Spleen (tissue), 11 donors: Measurements from ENCODE around the gene IVNS1ABP. TPM values are rescaled to one million over a fixed set of nuclear protein-coding genes. Genes with fewer than 3 reads are reported as not detected.

Experiments
- DNase-seq: peaks from one replicate; pipeline ENCODE4 v3.0.0-alpha.2; 2020
- H3K27ac ChIP-seq, 8 donors: fragments of 200-600 bp; sonication (generic) in 7 of 8; 1 replicate in 4 of 8; 2 replicates in 4 of 8; pipeline versions ENCODE4 v1.5.0 to v1.8.0; 2016 to 2021; ENCODE audit warnings: inconsistent platforms in 4 of 8, mild to moderate bottlenecking in 4 of 8, moderate library complexity in 1 of 8
- H3K27me3 ChIP-seq, 7 donors: fragments of 200-600 bp; sonication (generic) in 6 of 7; replicated peaks in 1 of 7; 1 replicate in 4 of 7; 2 replicates in 3 of 7; pipeline versions ENCODE4 v1.5.0 to v1.8.0; 2016 to 2021; ENCODE audit warnings: inconsistent platforms in 3 of 7, mild to moderate bottlenecking in 1 of 7
- H3K36me3 ChIP-seq, 6 donors: fragments of 200-600 bp; sonication (generic) in 5 of 6; 1 replicate in 4 of 6; 2 replicates in 2 of 6; pipeline versions ENCODE4 v1.5.0 to v1.8.0; 2016 to 2021; ENCODE audit warnings: inconsistent platforms in 2 of 6
- H3K4me1 ChIP-seq, 6 donors: fragments of 200-600 bp; sonication (generic) in 5 of 6; 1 replicate in 3 of 6; 2 replicates in 3 of 6; pipeline versions ENCODE4 v1.5.0 to v1.8.0; 2016 to 2021; ENCODE audit warnings: inconsistent platforms in 3 of 6
- H3K4me3 ChIP-seq, 8 donors: fragments of 200-600 bp; sonication (generic) in 7 of 8; 1 replicate in 4 of 8; 2 replicates in 4 of 8; pipeline versions ENCODE4 v1.5.0 to v1.8.0; 2016 to 2021; ENCODE audit warnings: inconsistent platforms in 4 of 8, mild to moderate bottlenecking in 4 of 8, moderate library complexity in 2 of 8
- H3K9me3 ChIP-seq, 8 donors: fragments of 200-600 bp; sonication (generic) in 7 of 8; 1 replicate in 4 of 8; 2 replicates in 4 of 8; pipeline versions ENCODE4 v1.5.0 to v1.8.0; 2016 to 2021; ENCODE audit warnings: inconsistent platforms in 4 of 8
- POLR2A ChIP-seq, 3 donors: fragments of 450-650 bp; IDR thresholded peaks; one replicate each; pipeline ENCODE4 v1.5.1; 2017; ENCODE audit warnings: antibody characterized with exemption in 3 of 3, mild to moderate bottlenecking in 1 of 3
- POLR2AphosphoS5 ChIP-seq, 3 donors: sonication (generic); formaldehyde crosslinking; IDR thresholded peaks; one replicate each; pipeline ENCODE4 v1.5.1; 2017; ENCODE audit warnings: antibody characterized with exemption in 3 of 3
- WGBS, 5 donors: extraction: QIAGEN DNeasy Blood & Tissue Kit in 3 of 5; methylation state at CpG; one replicate each; pipeline versions ENCODE4 v1.1.5 to v1.1.7; 2013 to 2018; 5-methylcytosine and 5-hydroxymethylcytosine counted together
- intact Hi-C: fragments of 100-400 bp; cut with DNase I; formaldehyde crosslinking; loops from one replicate; pipeline ENCODE4 v1.15.0; 2023; ENCODE audit warnings: low total_unique reads
- polyA plus RNA-seq, 3 donors: library from polyadenylated mRNA; stranded (reverse); fragments of 200-250 nt; gene quantifications; one replicate each; pipeline ENCODE4 v1.2.1, GENCODE V29; 2013
- total RNA-seq, 7 donors: library from RNA; depleted of rRNA in 3 of 7; stranded (reverse); fragments of >200 nt in 3 of 7; fragmentation: NEBNext Ultra II Directional in 4 of 7; extraction: Animal tissue kit (Norgen Biotek cat#: 25700) in 4 of 7; gene quantifications; one replicate each; pipeline versions ENCODE4 v1.1.0 to v1.2.1, GENCODE V29; 2016 to 2021
- TF ChIP-seq, protein P1 (sequence below), 11 experiments: fragments of 200-600 bp in 7 of 11; fragments of 450-650 bp in 4 of 11; sonication (generic) in 4 of 11; IDR thresholded peaks in 8 of 11; conservative IDR thresholded peaks in 3 of 11; 1 replicate in 7 of 11; 2 replicates in 4 of 11; pipeline versions ENCODE4 v1.4.0 to v1.8.0; 2016 to 2021; ENCODE audit warnings: antibody characterized with exemption in 11 of 11, inconsistent platforms in 4 of 11, mild to moderate bottlenecking in 1 of 11
- donor health status: healthy with polysubstance abuse.
- donor health status: DM: no; HTN: no; CAD: no; lungs with moderate emphysema.
- donor health status: DM: no; HTN: no; CAD: no.
- donor health status: Bipolar disorder and iron deficiency.
- donor health status: healthy.
- donor health status: DM: no; HTN: no; CAD: no.
- donor health status: DM: yes; HTN: yes; CAD: no.

The IVNS1ABP gene
- total and polyA plus RNA-seq, 10 donors = 29.5 to 148 (median 107) TPM

GRCh38 chr1:185315445-185316071 is 1.5 kb downstream of the IVNS1ABP start:
- intact Hi-C loops = loop anchor here (5.0 to 10.0 kb wide), 3 partner anchors 161 to 357 kb away; partner anchors contain the start of genes SWT1 and TRMT1L
- peak overlapping the region; percentile 95 to 100 (median 98) for H3K27ac ChIP-seq
- TF ChIP-seq, protein P1, sequence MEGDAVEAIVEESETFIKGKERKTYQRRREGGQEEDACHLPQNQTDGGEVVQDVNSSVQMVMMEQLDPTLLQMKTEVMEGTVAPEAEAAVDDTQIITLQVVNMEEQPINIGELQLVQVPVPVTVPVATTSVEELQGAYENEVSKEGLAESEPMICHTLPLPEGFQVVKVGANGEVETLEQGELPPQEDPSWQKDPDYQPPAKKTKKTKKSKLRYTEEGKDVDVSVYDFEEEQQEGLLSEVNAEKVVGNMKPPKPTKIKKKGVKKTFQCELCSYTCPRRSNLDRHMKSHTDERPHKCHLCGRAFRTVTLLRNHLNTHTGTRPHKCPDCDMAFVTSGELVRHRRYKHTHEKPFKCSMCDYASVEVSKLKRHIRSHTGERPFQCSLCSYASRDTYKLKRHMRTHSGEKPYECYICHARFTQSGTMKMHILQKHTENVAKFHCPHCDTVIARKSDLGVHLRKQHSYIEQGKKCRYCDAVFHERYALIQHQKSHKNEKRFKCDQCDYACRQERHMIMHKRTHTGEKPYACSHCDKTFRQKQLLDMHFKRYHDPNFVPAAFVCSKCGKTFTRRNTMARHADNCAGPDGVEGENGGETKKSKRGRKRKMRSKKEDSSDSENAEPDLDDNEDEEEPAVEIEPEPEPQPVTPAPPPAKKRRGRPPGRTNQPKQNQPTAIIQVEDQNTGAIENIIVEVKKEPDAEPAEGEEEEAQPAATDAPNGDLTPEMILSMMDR (IDR thresholded peaks at IDR 0.05 in 8 of 11, conservative IDR thresholded peaks at IDR 0.05 in 3 of 11) = no peak
- no peak for TF ChIP-seq POLR2AphosphoS5 (IDR thresholded peaks at IDR 0.05)
- no peak for TF ChIP-seq POLR2A (IDR thresholded peaks at IDR 0.05)

GRCh38 chr1:185314411-185314810 is 2.6 kb downstream of the IVNS1ABP start:
- intact Hi-C loops = loop anchor here (10.0 kb wide), 2 partner anchors 160 to 250 kb away; partner anchors contain the start of genes SWT1 and TRMT1L
- peaks cover 0 to 18% (median 13%) of the 10 kb centered on the region in 6 donors for H3K36me3 ChIP-seq
- H3K27me3 ChIP-seq = no peaks in the 10 kb centered on the region
- peaks cover 32 to 85% (median 74%) of the 10 kb centered on the region in 6 donors for H3K4me1 ChIP-seq
- peak overlapping the region in 4 of 8 donors; percentile 33 to 100 (median 96) for H3K27ac ChIP-seq
- WGBS, 5 donors = 45 to 52% (median 49%) methylated on average over 1 of the region's 1 CpG
- DNase-seq = no peak
- TF ChIP-seq, protein P1 (IDR thresholded peaks at IDR 0.05 in 8 of 11, conservative IDR thresholded peaks at IDR 0.05 in 3 of 11) = no peak
- TF ChIP-seq POLR2AphosphoS5 (IDR thresholded peaks at IDR 0.05) = no peak
- peak overlapping the region in 6 of 8 donors; percentile 17 to 98 (median 86) for H3K4me3 ChIP-seq
- H3K9me3 ChIP-seq = no peaks in the 10 kb centered on the region

More at GRCh38 chr1:185315445-185316071, 1.5 kb downstream of the IVNS1ABP start:
- no peak for DNase-seq
- Histone ChIP-seq H3K4me3 (peak overlapping the region; percentile 73 to 99 (median 94)), H3K36me3 (peaks cover 0 to 6% (median 5%) of the 10 kb centered on the region in 6 donors), H3K27me3 (no peaks in the 10 kb centered on the region), H3K4me1 (peaks cover 32 to 74% (median 64%) of the 10 kb centered on the region in 6 donors), H3K9me3 (no peaks in the 10 kb centered on the region)
- 16 to 34% (median 24%) methylated on average over 8 of the region's 8 CpGs for WGBS, 5 donors

GRCh38 chr1:185312361-185313138 is 4.5 kb downstream of the IVNS1ABP start:
- Histone ChIP-seq H3K4me1 (peaks cover 32 to 74% (median 62%) of the 10 kb centered on the region in 6 donors), H3K9me3 (no peaks in the 10 kb centered on the region), H3K36me3 (peaks cover 0 to 36% (median 32%) of the 10 kb centered on the region in 6 donors), H3K4me3 (peak overlapping the region in 1 of 8 donors; percentile 86), H3K27me3 (no peaks in the 10 kb centered on the region), H3K27ac (peak overlapping the region in 1 of 8 donors; percentile 19)
- TF ChIP-seq POLR2AphosphoS5 (IDR thresholded peaks at IDR 0.05) = no peak
- TF ChIP-seq, protein P1 (IDR thresholded peaks at IDR 0.05 in 8 of 11, conservative IDR thresholded peaks at IDR 0.05 in 3 of 11) = no peak
- TF ChIP-seq POLR2A (IDR thresholded peaks at IDR 0.05) = no peak
- intact Hi-C loops = loop anchor here (10.0 kb wide), 2 partner anchors 158 to 252 kb away; partner anchors contain the start of genes SWT1 and TRMT1L
- no peak for DNase-seq
- 82 to 89% (median 84%) methylated on average over 4 of the region's 4 CpGs for WGBS, 5 donors
